Right atrium auricular region (tissue), 2 donors: Measurements from ENCODE around the gene SPOCK2. TPM values are rescaled to one million over a fixed set of nuclear protein-coding genes. Genes with fewer than 3 reads are reported as not detected.
A peak's percentile ranks its signal among the peaks of the same experiment; 100 is the strongest.

Source experiments
- DNase-seq: peaks from one replicate; pipeline ENCODE4 v3.0.0-alpha.2; 2019; ENCODE audit warnings: low spot score
- H3K27ac ChIP-seq, 2 donors: fragments of 200-600 bp; sonication (generic); 1 replicate in 1 of 2; 2 replicates in 1 of 2; pipeline ENCODE4 v1.5.1; 2016 to 2019
- H3K27me3 ChIP-seq, 2 donors: fragments of 200-600 bp; sonication (generic); one replicate each; pipeline versions ENCODE4 v1.5.1 to v1.6.0; 2017 to 2019
- H3K36me3 ChIP-seq: fragments of 200-600 bp; sonication (generic); one replicate; pipeline ENCODE4 v1.5.1; 2016
- H3K4me1 ChIP-seq, 2 donors: fragments of 200-600 bp; sonication (generic); one replicate each; pipeline versions ENCODE4 v1.5.1 to v1.6.0; 2017 to 2019
- H3K4me3 ChIP-seq, 2 donors: fragments of 200-600 bp; sonication (generic); 1 replicate in 1 of 2; 2 replicates in 1 of 2; pipeline ENCODE4 v1.5.1; 2017 to 2019; ENCODE audit warnings: mild to moderate bottlenecking in 1 of 2, moderate library complexity in 1 of 2
- H3K9me3 ChIP-seq, 2 donors: fragments of 200-600 bp; sonication (generic); one replicate each; pipeline ENCODE4 v1.5.1; 2019
- CTCF ChIP-seq, 2 donors: fragments of 200-600 bp; sonication (generic); IDR thresholded peaks; one replicate each; pipeline ENCODE4 v1.5.1; 2019; ENCODE audit warnings: antibody characterized with exemption in 2 of 2
- total RNA-seq, 2 donors: library from RNA; depleted of rRNA; stranded (reverse); fragments of >200 nt; gene quantifications; one replicate each; pipeline ENCODE4 v1.1.0, GENCODE V29; 2016

SPOCK2 gene
- total RNA-seq, 2 donors from 2014 or later: 19.3 to 19.8 TPM

GRCh38 chr10:72044417-72045041, 43.8 kb downstream of the SPOCK2 start:
- Histone ChIP-seq H3K27ac (peak overlapping the region; percentile 2 to 54), H3K9me3 (no peaks in the 10 kb centered on the region), H3K36me3 (no peaks in the 10 kb centered on the region), H3K4me1 (peaks cover 0 to 8% of the 10 kb centered on the region in 2 donors), H3K27me3 (no peaks in the 10 kb centered on the region), H3K4me3 (no peak overlapping the region)
- TF ChIP-seq CTCF (IDR thresholded peaks at IDR 0.05): peak; percentile 42 to 78
- DNase-seq: no peak

- Histone ChIP-seq H3K36me3 (no peaks in the 10 kb centered on the region), H3K4me1 (peaks cover 0 to 21% of the 10 kb centered on the region in 2 donors), H3K4me3 (no peak overlapping the region), H3K9me3 (no peaks in the 10 kb centered on the region), H3K27ac (no peak overlapping the region), H3K27me3 (no peaks in the 10 kb centered on the region)
- DNase-seq: no peak
- TF ChIP-seq CTCF (IDR thresholded peaks at IDR 0.05): no peak
Observed at GRCh38 chr10:72043016-72043834, 45.1 kb downstream of the SPOCK2 start.

- Histone ChIP-seq H3K27me3 (no peaks in the 10 kb centered on the region), H3K27ac (no peak overlapping the region), H3K36me3 (no peaks in the 10 kb centered on the region), H3K4me1 (peaks cover 0 to 24% of the 10 kb centered on the region in 2 donors), H3K4me3 (no peak overlapping the region), H3K9me3 (no peaks in the 10 kb centered on the region)
- no peak for TF ChIP-seq CTCF (IDR thresholded peaks at IDR 0.05)
- DNase-seq: no peak
Observed at GRCh38 chr10:72041491-72041890, 46.9 kb downstream of the SPOCK2 start.

GRCh38 chr10:72039377-72039776, 49.0 kb downstream of the SPOCK2 start:
- Histone ChIP-seq H3K9me3 (no peaks in the 10 kb centered on the region), H3K27me3 (no peaks in the 10 kb centered on the region), H3K36me3 (no peaks in the 10 kb centered on the region), H3K27ac (peak overlapping the region in 1 of 2 donors; percentile 32), H3K4me1 (peaks cover 0 to 41% of the 10 kb centered on the region in 2 donors), H3K4me3 (no peak overlapping the region)
- no peak for DNase-seq
- no peak for TF ChIP-seq CTCF (IDR thresholded peaks at IDR 0.05)

- H3K36me3 ChIP-seq: no peaks in the 10 kb centered on the region
- H3K4me1 ChIP-seq: peaks cover 0 to 48% of the 10 kb centered on the region in 2 donors
- no peaks in the 10 kb centered on the region for H3K27me3 ChIP-seq
- H3K27ac ChIP-seq: peak overlapping the region in 1 of 2 donors; percentile 32
- no peaks in the 10 kb centered on the region for H3K9me3 ChIP-seq
- TF ChIP-seq CTCF (IDR thresholded peaks at IDR 0.05): no peak
- no peak overlapping the region for H3K4me3 ChIP-seq
- no peak for DNase-seq
Observed at GRCh38 chr10:72038458-72039001, 49.8 kb downstream of the SPOCK2 start.
